RKO (cell line): ENCODE results near the gene ARHGEF39.
"Not testable (repeated sequence)": the region's sequence is repeated elsewhere in the genome, so short reads cannot be mapped to it uniquely, and the experiment has no call there.

ENCODE experiments used
- DNase-seq: peaks from one replicate; pipeline ENCODE4 v3.0.0-alpha.2; 2016; ENCODE audit warnings: low spot score

ARHGEF39 gene

GRCh38 chr9:35618325-35618727, 46.7 kb downstream of the ARHGEF39 start, which contains the start of gene CD72:
Gene CD72, minus strand, starts transcription at chr9:35618413. Its CDS starts 110 bp downstream, at chr9:35618303.
- DNase-seq = no peak

DNA sequence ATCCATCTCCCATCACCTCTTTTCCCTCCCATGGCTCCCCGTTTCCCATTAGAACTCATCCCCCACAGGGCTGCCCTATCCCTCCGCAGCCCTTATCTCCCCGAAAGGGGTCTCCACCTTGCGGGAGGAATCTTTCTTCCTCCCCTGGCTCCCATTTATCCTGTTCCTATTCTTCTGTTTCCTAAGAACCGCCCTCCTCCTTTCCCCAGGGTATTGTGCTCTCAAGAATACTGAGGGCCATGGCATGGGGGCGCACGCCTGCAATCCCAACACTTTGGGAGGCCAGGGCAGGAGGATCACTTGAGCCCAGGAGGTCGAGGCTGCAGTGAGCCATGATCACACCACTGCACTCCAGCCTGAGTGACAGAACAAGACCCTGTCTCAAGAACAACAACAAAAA, 47.4 kb downstream of the ARHGEF39 start:
- DNase-seq = no peak

GRCh38 chr9:35616681-35617459, 48.1 kb downstream of the ARHGEF39 start:
- DNase-seq = no peak

GRCh38 chr9:35615981-35616680, 48.9 kb downstream of the ARHGEF39 start:
- DNase-seq = no peak

GRCh38 chr9:35612843-35613242, 52.2 kb downstream of the ARHGEF39 start:
- DNase-seq = no peak

DNA sequence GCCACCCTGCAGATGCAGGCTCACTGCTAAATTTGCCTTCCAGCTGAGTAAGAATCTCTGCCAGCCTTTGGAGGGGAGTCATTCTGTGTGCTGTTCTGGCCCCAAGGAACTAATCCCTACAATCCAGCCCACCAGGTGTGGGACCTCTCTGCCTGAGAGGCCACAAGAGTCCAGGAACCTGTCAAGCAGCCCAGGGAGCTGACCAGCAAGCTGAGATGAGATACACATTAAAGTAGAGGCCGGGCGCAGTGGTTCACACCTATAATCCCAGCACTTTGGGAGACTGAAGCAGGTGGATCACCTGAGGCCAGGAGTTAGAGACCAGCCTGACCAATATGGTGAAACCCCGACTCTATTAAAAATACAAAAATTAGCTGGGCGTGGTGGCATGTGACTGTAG, 52.9 kb downstream of the ARHGEF39 start:
- DNase-seq = not testable (repeated sequence)

- DNase-seq = peak; percentile 47
Observed at GRCh38 chr9:35611230-35611797, 53.7 kb downstream of the ARHGEF39 start.

DNA sequence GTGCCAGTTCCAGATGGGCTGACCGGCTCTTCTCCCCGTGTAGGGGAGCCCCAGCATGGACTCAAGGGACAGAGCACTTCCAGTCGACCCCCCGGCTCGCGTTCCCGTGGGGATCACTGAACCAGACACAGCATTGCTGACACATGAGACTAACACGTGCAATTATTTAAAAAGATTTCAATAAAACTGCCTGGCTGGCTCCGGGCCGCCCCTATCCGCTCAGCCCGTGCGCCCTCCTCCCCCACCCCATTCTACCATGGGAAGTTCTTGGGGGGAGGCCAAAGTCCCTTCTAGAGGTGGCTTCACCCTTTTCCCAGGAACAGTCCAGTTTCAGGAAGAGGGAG, 55.2 kb downstream of the ARHGEF39 start:
- no peak for DNase-seq
